Peyer's patch (tissue), 4 donors: Measurements from ENCODE around the gene MICALL1.

Source experiments
- POLR2A ChIP-seq, 2 donors: fragments of 450-650 bp; IDR thresholded peaks; one replicate each; pipeline ENCODE4 v1.5.1; 2017; ENCODE audit warnings: antibody characterized with exemption in 2 of 2, mild to moderate bottlenecking in 2 of 2, moderate library complexity in 2 of 2
- TF ChIP-seq, protein P1 (sequence below), 6 experiments: fragments of 450-650 bp in 4 of 6; fragments of 200-600 bp in 2 of 6; sonication (generic) in 1 of 6; IDR thresholded peaks; one replicate each; pipeline ENCODE4 v1.5.1; 2017 to 2019; ENCODE audit warnings: antibody characterized with exemption in 6 of 6, mild to moderate bottlenecking in 3 of 6, moderate library complexity in 1 of 6

DNA sequence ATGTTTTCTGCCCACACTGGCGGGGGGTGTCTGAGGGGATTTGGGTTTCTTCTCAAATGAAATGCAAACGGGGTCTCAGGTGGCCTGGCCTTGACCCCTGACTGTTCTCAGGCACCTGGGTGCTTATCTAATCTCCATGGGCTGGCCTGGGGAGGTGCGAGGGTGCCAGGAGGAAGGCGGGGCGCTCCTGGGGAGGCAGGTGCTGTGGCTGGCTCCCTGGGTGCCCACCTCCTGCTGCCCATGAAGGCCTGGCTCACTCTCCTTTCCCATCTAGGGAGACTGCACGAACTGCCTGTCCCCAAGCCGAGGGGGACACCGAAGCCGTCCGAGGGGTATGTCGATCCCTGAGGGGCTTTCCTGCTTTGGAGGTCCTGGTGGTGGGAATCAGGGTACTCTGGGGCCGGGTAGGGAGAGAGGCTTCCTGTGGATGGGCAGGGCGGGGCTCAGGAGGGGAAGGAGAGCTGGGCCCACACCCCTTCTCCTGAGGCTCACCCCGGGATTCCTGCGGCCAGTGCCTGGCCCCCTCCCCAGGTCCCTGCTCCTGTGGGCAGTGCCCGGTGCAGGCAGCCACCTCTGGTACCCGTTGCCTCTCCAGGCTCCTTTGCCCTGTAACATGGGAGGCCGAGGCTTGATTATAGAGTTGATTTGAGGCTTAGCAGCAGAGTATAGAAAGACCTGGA, 18.4 kb downstream of the MICALL1 start:
- TF ChIP-seq, protein P1, sequence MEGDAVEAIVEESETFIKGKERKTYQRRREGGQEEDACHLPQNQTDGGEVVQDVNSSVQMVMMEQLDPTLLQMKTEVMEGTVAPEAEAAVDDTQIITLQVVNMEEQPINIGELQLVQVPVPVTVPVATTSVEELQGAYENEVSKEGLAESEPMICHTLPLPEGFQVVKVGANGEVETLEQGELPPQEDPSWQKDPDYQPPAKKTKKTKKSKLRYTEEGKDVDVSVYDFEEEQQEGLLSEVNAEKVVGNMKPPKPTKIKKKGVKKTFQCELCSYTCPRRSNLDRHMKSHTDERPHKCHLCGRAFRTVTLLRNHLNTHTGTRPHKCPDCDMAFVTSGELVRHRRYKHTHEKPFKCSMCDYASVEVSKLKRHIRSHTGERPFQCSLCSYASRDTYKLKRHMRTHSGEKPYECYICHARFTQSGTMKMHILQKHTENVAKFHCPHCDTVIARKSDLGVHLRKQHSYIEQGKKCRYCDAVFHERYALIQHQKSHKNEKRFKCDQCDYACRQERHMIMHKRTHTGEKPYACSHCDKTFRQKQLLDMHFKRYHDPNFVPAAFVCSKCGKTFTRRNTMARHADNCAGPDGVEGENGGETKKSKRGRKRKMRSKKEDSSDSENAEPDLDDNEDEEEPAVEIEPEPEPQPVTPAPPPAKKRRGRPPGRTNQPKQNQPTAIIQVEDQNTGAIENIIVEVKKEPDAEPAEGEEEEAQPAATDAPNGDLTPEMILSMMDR (IDR thresholded peaks at IDR 0.05): no peak
- no peak for TF ChIP-seq POLR2A (IDR thresholded peaks at IDR 0.05)
